DMS79 treated with DMSO at 0.1 percent for 48 hours (cell line): ENCODE results near the gene AUTS2.

Source experiments
- DNase-seq: peaks from one replicate; lab custom pipeline; 2025; lab: John Stamatoyannopoulos, UW

Gene AUTS2

GRCh38 chr7:70035519-70035918 lies 437.2 kb downstream of the AUTS2 start:
- no peak for DNase-seq

DNA sequence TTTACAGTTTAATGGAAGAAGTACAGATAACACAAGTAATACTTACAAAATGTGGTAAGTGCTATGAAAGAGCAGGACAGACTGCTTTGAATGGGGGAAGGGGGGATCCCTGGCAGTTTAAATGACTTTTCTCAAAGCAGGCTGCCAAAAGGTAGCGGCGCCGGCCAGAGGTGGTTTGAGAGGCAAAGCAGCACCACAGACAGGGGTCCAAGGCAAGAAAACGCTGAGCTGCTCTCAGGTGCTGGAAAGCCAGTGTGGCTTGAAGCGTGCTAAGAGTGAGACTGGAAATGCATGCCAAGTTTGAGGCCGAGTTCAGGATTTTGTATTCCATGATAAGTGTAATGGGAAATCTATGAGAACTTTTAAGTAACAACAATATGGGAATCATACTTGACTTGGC lies 437.7 kb downstream of the AUTS2 start:
- no peak for DNase-seq

DNA sequence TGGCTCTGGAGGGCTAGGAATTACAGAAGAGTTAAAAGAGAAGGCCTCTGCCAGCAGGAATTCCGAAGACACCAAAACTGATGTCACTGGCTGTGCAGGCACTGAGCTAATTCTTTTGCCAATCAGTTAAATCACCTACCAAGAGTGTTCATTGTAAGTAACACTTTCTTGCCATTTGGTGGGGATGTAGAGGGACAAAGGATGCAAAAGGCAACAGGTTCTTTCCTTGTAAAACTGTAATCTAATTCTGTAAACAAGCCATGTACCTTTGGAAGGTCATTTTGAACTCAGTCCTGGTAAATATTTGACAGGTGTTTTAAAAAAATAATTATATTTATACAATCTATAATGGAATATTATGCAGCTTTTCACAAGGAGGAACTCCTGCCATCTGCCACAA lies 438.4 kb downstream of the AUTS2 start:
- no peak for DNase-seq

DNA sequence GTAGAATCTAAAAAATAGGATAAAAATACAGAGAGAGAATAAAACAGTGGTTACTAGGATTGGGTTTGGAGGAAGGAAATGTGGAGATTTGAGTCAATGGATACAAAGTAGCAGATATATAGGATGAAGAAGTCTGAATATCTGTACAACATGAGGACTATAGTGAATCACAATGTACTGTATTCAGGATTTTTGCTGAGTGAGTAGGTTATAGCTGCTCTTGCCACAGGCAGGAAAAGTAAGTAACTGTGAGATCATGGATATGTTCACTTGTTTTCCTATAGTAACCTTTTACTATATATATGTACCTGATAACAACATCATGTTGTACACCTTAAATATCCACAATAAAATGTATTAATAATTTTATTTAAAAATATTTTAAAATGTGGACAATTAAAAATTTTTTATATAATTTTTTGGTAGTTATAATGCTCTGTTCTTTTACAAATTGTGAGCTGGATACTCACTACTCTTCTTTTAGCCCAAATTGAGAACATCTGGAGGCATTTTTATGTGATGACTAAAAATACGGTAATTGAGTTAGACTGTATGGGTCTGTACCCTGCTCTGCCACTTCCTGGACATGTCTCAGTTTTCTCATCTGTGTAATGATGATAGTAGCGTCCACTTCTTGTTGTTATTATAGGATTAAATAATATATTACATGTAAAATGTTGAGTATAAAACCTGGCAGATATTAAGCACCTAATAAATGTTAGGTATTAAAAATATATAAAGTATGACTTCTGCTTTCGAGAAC lies 439.1 kb downstream of the AUTS2 start:
- DNase-seq: no peak

DNA sequence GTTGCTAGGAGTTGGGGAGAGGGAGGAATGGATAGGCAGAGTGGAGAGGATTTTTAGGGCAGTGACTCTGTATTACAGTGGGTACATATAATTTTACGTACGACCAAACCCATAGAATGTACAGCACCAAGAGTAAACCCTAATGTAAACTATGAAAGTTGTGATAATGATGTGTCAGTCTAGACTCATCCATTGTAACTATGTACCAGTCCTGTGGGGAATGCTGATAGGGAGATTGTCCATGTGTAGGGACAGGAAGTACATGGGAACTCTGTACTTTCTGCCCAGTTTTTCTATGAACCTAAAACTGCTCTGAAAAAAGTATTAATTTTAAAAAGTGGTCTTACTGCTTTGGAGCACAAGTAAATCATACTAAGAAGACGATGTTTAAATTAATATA lies 441.8 kb downstream of the AUTS2 start:
- DNase-seq: no peak

- peak; percentile 17 for DNase-seq
Measured at GRCh38 chr7:70040970-70041766, 442.9 kb downstream of the AUTS2 start.

DNA sequence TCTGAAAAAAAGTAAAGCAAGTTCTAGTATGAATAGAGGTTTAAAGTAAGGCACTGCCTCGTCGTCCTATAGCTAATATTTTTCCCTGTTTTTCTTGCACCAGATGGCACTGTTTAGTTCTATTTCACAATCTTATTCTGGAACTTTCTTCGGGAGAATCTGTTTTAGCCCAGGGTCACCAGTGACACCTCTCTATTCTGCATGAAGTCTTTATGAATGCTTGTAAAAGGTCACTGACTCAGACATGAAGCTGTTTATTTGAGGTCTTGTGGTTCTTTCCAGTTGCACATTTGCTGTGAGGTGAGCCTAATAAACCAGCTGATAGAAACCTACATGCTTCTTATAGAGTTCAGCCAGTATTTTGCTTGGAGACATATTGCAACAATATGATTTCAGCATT lies 444.3 kb downstream of the AUTS2 start:
- peak; percentile 6 for DNase-seq

DNA sequence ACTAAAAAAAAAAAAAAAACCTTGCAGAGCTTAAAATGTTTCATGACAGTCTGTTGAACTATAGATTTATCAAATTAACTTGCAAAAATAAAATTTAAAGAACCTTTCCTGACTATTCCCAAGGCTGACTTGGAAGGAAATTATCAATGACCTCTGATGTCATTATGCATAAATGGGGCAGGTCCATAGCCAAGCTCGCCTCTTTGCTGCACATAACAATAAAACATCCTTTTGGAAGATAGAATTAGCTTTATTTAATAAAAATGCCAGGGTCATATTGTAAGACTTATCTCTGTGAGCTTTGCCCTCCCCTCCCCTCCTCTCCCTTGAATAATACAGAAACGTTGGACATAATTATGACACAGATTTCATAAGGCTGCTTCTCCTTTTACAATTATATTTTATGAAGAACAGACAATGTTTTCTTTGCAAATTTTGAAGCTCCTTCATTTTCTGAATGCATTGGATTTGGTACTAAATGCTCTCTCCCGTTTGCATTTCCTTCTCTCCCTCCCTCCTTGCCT lies 444.8 kb downstream of the AUTS2 start:
- no peak for DNase-seq

- no peak for DNase-seq
Measured at GRCh38 chr7:70044064-70044463, 445.8 kb downstream of the AUTS2 start.

DNA sequence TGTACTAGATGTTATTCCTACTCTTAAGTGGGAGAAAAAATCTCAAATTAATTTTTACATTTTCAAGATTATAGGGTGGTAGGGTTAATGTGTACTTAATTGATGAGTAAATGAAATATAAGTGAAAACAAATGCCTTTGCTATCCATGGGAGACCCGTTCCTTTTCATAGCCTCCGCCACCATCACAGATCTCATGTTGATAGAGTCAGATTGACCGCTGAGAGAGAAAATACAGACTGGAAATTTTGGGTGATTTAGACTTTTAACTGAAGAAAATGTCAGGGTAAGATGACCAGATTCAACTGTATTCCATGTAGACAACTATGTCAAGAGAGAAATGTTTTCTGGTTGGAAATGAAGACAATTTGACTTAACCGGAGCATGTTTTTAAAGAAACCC lies 446.2 kb downstream of the AUTS2 start:
- no peak for DNase-seq

- DNase-seq: no peak
Measured at GRCh38 chr7:70044981-70045380, 446.7 kb downstream of the AUTS2 start.

DNA sequence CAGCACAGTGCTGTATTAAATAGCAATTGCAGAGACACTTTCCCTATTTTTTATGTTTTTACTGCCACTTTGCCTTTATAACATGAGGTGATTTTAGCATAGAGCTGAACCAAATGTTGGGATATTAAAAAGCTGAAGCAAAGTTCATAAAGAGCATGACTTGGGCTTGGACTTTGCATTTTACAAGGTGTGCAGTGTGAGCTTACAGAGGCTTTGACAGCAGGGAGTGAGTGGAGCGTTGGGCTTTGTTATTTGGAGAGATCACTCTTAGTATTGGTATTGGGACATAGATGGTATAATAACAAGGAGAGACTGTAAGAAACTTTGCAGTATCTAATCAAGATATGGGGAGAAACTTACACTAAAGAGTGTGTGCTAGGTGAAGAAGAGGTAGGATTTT lies 449.1 kb downstream of the AUTS2 start:
- no peak for DNase-seq

GRCh38 chr7:70047891-70048448 lies 449.7 kb downstream of the AUTS2 start:
- no peak for DNase-seq

DNA sequence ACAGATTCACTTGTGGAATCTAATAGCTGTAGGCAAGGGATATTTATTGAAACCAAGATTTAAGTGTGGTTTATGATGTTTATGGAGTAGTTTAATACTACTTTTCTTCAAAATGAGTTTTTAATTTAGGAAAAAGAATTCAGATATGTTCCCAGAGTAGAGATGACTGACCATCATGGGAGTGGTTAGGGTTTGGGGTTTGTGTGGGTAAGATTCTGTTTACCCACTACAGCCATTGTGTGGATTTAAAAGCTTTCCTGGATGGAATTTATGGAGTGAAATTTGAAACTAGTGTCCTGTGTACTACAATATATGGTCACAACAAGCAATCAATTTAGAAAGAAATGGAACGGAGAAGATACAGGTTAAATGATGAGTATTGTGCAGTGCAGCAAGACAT lies 453.5 kb downstream of the AUTS2 start:
- DNase-seq: no peak

DNA sequence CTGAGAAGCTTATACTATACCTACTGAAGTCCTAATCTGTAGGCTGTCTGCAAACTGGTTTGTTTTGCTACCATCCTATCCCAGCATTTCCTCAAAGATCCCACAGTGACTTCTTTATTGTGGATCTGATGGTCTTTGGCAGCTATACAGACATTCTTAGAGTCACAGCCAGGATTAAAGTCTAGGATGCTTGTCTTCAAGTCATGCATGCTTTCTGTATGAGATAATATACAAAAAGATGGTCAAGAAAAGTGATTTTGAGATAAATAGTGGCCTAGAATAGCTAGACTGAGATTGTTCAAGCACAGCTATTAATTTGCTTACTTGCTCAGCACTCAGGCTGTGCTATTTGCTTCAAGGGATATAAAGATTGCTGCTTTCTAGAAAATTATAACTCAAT lies 454.4 kb downstream of the AUTS2 start:
- no peak for DNase-seq

GRCh38 chr7:70053421-70053820 lies 455.1 kb downstream of the AUTS2 start:
- no peak for DNase-seq

- no peak for DNase-seq
Measured at GRCh38 chr7:70053989-70054388, 455.7 kb downstream of the AUTS2 start.

GRCh38 chr7:70056363-70056762 lies 458.1 kb downstream of the AUTS2 start:
- DNase-seq: no peak

- DNase-seq: no peak
Measured at GRCh38 chr7:70060298-70061068, 462.2 kb downstream of the AUTS2 start.

DNA sequence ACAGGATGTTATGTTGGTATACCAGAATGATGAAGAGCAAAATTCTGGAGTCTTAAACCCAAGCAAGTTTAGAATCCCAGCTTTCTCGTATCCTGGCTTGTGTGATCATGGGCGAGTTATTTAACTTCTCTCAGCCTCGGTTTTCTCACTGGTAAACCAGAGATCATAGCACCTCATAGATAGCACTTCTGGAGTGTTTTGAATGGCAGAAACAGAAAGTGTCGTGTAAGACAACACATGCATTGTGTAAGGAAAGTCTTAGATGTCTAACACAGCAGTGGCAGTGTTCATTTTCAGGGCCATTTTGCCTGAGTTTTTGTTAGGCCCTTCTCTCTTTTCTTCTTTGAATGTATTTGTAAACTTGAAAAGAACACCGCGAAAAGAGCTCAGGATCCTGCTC lies 465.1 kb downstream of the AUTS2 start:
- no peak for DNase-seq

DNA sequence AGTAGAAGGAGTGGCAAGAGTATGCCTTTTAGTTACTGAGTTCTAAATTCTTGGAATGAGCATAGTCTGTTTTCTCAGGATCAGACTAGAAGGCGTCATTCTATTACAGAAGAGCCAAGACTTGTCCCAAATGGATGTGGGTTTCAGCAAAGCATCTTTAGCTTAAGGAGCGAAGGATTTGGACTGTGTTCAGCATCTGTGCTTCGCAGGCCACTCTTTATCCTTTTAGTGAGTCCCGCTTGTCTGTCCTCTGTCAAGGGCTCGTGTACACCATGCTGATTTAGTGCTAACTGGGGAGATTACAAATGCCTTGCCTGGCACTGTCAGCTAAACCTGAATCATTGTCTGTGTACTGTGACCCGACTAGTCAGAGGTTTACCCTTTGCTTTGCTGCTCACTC lies 465.7 kb downstream of the AUTS2 start:
- no peak for DNase-seq

DNA sequence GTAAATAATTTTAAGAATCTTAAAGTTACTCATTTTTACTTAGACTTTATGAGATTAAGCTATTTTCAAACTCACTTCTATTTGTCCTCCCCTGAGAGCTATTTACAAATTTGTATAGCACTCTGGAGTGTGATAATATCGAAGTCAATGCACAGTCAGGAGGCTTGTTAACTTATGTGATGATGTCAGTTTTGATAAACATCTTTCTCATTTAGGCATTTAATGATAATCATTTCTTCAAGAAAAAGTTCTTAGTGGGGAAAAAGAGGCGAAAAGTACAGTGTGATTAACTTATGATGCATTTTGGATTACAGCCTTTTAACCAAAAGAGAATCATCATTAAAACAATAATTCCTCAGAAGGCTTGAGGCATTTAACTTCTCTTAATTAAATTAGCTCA lies 468.6 kb downstream of the AUTS2 start:
- DNase-seq: no peak
